HG03060 (cell line): ENCODE results near the gene TFF3.

Experiments used
- ATAC-seq: cut with Tn5 transposase; IDR thresholded peaks from one replicate; pipeline ENCODE4 v1.9.1; 2021; ENCODE audit warnings: low read depth, moderate number of reproducible peaks; ENCODE audit not compliant: unreplicated experiment

TFF3 gene

DNA sequence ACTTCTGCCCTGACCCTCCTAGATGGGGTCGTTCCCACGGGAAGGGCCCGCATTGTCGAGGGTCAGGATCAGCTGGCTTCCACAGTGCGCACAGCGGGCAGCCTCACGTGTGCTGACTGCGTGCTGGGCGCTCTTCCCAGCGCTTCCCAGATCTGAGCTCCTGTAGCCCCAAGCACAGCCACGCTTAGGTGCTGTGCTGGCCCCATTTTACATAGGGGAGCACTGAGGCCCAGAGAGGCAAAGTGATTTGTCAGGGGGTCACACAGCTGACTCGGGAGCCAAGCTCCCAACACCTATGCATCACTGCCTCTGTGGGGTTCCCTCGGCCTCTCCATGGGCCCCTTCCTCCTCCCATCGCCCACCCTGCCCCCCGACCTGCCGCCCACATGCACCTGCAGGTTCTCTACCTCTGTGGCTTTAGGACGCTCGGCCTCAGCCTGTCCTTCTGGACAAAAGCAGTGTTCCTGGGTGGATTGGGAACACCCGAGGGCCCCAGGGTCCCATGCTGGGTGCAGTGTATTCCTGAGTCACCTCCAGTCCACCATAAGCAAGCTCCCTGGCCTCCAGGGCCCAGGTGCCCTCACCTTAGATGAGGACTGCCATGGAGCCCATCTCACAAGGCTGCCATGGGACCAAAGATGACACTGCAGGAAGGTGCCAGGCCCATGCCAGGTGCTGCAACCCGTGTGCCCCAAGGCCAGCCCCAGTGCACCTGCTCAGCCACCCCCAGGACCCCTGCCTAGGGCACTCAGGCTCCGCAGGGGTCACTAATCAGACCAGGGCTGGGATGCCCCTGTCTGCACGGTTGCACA is 23.3 kb downstream of the TFF3 start:
- ATAC-seq = no peak

DNA sequence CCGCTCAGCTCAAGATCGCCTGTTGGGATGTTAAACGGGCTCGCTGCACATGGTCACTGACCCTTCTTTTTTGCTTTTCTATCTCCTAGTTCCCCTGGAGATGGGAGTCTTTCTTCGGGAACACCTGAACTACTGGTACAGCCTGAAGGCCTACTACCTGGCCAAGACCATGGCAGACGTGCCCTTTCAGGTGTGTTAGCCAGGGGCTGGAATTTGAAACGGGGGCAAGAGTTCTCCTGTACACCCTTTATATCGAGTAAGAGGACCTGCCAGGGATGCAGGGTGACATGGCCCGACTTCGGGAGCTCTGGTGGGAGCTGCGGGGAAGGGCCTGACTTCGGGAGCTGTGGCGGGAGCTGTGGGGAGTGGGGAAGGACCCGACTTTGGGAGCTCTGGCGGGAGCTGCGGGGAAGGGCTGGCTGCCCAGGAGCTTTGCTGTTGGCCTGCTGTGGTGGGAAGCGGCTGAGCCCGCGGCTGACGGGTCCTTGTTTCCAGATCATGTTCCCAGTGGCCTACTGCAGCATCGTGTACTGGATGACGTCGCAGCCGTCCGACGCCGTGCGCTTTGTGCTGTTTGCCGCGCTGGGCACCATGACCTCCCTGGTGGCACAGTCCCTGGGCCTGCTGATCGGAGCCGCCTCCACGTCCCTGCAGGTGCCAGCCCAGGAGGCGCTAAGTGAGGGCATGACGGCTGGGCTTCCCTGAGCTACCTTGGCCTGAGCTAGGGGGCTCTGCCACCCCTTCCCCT is 24.0 kb downstream of the TFF3 start:
- no peak for ATAC-seq

DNA sequence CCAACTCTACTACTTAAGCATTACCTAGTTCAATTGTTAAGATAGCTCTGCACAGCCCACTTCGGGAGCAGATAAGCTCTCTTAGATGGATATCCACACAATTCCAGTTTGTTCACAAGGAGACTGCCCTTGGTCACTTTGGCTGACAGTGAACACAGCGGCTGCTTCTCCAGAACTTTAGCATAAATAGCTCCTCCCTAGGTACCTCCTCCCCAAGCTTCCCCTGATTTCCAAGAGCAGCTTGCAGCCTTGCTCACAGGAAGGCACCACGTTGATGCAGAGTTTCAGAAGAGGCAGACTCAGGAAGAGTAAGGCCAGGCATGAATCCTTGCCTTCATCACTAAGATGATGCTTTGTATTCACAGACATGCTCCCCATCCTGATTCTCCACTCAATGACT is 24.7 kb downstream of the TFF3 start:
- no peak for ATAC-seq

DNA sequence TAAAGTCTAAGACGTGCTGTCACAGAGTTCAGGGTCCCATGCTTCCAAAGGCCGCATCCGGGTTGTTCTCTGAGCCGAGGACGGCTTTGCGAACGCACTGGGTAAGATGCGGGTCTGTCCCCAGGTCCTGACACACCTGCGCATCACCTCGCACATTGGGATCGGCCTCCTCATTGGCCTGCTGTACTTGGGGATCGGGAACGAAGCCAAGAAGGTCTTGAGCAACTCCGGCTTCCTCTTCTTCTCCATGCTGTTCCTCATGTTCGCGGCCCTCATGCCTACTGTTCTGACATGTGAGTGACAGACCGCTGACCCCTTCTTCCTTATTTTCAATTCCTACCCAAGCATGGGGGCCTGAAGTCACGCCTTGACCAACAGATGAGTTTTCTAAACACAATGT is 25.3 kb downstream of the TFF3 start:
- ATAC-seq = no peak

DNA sequence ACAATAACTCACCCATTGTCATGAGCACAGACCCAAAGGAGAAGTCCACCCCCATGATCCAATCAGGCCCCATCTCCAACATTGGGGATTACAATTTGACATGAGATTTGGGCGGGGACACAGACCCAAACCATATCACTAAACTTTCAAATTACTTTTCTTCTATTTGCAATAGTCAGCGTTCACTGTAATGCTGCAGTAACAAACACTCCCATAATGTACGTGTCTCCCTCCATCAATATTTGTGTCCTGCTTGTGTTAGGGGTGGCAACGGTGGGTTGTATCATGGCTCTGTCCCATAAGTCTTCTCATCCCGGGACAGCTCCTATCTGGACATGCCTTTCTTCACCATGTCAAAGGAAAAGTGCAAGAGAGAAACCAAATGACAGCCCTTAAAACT is 26.2 kb downstream of the TFF3 start:
- ATAC-seq = no peak

DNA sequence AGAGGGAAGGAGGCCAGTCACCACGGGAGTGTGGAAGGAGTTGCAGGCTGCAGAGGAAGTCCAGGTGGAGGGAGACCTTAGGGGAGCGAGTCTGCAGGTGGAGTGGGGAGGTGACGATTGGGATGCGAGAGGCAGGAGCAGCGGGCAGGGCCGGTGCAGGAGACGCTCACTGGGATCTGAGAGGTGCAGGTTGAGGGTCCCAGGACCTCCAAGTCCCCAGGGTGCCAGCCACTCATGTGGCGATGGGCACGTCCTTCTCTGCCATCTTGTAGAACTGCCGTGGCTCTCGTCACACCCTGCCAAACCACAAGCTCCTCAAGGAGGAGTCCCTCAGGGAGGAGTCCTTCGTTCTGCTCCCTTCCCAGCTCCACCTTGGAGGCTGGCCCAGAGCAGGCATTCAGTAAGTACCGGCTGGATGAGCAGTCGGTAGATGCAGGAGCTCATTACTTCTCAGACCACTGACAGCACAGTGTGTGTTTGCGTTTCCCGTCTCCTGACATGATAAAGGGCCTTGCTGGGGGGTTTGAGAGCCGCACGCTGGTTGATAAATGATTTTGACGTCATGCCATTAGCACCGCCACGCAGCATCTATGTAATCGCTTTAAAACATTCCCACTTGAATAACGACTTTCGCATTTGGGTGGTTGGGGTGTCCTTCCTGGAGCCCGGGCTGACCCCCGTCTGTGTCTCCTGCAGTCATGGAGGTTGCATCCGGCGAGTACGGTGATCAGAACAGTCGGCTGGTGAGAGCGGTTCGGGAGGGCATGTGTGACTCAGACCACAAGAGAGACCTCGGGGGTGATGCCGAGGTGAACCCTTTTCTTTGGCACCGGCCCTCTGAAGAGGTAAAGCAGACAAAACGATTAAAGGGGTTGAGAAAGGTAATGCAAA is 27.8 kb downstream of the TFF3 start:
- no peak for ATAC-seq

DNA sequence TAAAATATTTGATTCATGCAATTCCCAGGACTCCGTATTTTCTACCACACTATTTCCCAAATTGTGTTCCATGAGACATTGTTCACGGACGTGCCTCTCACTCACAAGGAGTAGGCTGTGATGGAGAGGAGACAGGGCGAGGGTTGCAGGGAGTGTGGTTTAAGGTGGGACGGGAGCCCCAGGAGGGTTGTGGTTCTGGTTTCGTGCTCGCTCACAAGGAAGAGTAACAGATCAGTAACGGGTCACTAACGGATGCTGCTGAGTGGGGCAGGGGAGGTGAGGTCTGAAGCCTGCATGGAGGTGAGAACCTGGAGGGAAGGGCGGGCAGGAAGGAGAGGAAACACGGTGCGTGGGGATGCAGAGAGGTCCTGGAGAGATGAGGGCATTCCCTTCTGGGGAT is 28.8 kb downstream of the TFF3 start:
- no peak for ATAC-seq

DNA sequence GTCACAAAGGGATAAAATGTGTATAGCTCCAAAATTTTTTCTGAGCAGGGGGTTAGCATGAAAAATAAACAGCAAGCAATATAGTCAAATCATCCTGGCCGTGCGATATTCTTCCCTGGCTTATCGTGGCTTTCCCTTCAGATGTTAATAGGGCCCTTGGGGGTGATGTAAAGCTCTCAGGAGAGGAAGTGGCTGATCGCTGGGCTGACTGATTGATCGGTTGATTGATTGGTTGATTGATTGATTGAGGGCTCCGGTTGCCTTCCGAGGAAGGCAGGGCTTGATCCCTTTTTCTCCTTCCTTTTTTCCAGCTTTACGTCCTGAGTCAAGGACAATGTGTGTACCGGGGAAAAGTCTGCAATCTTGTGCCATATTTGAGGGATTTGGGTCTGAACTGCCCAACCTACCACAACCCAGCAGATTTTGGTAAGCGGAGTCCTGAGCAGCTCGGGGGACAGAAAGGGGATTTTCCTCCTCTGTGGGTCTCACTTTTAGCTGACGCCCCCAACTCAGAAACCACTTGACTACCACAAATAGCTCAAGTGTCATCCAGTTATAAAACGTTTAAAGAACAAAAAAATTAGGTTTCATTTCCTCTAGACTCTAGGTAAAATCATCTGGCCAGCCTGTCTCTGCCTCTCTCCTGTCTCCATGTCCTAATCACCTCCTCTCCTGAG is 29.5 kb downstream of the TFF3 start:
- no peak for ATAC-seq

DNA sequence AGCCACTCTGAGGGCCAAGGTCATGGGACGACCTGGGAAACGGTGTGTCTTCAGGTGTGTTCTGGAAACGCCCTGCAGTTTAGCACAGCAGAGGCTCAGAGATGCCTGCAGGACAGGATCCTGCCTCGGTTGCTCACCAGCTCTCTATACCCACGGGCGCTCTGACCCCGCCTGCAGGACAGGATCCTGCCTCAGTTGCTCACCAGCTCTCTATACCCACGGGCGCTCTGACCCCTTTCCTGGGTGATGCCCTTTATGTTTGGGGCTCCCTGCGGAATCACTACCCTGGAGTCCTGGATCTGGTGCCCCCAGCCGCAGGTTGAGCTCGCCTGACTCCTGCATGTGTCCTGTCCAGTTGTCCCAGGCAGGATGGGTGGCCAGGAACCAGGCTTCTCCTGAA is 32.5 kb downstream of the TFF3 start:
- ATAC-seq = no peak

DNA sequence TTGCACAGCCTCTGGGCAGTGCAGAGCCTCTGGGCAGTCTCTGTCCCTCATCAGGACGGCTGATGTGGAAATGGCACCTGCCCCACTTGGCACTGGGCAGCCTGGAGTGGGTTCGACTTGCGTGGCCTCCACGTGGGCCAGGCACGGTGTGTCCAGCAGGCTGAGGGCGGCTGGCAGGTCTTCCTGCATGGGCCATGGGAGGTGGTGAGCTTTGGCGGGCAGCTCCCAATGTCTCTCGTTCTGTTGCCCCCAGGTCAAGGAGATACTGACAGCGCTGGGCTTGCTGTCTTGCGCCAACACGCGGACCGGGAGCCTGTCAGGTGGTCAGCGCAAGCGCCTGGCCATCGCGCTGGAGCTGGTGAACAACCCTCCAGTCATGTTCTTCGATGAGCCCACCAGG is 33.2 kb downstream of the TFF3 start:
- no peak for ATAC-seq

DNA sequence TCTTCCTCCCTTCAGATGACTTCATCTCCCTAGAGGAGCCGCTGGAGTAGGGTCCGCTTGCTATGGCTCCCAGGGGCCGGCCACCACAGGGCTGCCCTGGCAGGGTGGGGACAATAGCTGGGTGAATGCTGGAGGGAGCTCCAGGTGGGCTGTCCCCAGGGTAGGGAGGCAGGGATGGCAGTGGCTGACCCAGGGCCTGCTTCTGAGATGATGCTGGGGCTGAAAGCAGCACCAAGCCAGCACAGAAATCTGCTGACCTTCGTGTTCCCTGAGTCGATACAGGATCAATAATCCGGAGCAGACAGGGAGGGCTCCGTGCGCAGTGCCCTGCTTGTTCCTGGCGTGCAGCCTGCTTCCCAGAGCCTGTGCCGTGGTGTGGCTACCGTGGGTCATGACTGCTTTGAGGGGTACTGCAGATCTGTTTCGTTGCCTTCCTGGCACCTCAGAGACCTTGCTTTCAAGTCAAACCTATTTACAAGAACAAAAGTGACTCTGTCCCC is 34.0 kb downstream of the TFF3 start:
- ATAC-seq = no peak

DNA sequence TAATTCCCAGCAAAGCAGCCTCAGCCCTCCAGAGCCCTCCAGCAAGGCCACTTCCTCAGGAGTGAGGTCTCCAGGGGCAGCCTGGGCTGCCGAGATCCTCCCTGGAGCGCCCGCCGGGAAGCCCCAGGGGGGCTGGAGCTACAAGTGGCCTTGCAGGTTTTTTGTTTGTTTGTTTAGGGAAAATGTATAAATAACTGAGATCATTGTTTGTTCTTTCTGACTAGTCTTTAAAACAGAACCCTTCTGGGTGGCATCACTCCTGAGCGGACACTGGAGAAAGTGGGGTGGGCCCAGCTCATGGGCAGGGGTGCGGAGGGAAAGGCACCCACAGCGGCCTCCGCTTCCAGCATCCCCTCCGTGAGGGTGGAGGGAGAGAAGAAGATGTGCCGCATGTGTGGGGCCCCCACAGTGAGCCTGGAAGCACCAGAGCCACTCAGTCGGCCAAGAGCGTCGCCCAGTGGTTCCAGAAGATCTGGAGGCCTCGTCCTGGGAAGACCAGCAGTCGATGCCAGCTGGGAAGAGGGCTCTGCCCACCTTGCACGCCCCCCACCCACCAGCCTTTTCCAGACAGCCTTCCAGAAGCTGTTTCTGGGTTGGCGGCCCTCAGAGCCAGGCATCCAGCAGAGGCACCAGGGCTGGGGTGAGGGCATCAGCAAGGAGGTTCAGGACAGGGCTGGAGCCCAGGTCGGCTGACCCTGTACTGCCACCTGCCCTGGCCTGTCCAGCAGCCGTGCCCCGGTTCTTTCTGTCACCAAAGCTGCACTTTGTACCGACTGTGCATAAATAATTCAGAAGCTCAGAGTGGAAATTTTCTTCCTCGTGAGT is 34.6 kb downstream of the TFF3 start:
- ATAC-seq = no peak

DNA sequence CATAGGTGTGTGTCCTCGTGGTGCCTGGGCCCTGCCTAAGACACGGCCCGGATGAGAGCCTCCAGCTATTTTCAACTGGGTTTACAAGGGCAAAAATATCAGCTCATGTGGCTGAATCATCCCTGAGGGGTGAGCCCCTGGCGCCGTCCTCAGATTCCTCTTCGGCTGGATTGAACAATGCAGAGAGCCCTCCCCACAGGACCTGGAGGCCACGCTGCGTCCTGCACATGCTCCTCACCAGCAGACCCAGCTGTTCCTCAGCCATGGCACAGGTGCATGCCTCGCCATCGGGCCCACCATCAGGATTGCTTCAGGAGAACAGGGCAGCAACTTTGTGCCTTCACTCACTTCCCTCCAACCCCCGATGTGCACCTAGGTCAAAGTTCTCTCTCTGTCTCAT is 35.3 kb downstream of the TFF3 start:
- ATAC-seq = no peak

DNA sequence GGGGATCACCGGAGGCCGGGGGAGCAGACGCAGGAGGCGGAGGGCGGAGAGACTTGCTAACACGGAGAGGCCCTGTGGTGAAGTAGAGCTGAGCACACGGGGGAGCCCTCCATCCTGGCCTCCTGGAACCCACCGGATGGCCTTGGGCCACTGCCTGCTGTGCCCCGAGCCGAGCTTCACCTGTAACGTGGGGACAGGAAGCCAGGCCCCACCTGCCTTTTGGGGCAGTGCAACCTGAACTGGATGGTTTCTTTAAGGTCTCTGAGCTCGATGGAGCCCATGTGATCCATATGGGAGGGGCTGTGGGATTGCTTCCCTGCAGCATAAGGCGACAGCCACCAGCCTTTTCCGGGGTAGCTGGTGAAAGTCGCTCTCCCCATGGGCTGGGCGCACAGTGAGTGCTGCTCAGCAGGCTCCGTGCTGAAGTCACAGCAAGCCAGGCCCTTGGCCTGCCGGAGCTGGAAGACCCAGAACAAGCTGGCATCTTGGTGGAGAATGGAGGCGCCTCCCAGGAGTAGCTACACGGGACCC is 35.8 kb downstream of the TFF3 start:
- ATAC-seq = no peak

DNA sequence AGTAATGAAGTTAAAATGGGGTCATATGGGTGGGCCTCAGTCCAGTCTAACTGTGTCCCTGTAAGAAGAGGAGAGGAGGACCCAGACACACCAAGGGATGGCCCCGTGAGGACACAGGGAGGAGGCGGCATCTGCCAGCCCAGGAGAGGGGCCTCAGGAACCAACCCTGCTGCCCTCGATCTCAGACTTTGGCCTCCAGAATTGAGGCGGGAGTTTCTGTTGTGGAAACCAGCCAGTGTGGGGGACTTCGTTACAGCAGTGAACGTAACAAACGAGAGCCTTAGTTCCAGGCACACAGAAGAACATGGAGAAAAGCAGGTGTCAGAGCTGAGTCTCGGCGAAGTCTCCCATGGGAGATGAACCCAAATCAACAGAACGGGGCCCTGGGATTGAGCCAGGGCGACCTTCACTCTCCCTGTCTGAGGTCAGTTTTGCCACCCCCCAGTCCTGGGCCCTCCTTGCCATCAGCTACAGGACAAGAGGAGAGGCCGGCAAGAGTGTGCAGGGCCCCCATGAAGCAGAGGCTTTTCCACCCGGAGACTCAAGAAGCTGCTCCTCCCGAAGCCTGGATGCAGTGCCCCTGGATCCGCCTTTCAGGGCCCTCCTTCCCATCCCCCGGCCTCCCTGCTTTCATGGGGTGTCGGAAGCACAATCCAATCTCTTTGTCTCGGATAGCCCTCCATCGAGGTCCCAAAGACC is 36.6 kb downstream of the TFF3 start:
- ATAC-seq = no peak

DNA sequence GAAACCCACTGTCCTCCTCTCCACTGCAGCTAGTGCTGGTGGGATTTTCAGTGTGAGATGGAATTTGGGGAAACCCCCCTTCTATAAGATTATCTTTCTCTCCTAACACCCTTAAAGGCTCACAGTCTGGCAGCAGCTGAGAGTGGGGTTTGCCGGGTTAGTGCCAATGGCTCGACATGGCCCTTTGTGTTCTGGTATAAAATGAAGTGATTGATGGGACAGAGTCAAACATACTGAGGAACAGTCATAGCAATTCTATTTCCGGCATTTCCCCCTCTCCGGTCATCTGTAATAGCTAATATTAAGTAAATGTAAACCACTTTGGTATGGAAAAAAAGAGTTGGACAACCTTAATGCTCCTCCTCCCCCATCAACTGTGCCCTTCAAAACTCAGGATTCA is 37.6 kb downstream of the TFF3 start:
- no peak for ATAC-seq

DNA sequence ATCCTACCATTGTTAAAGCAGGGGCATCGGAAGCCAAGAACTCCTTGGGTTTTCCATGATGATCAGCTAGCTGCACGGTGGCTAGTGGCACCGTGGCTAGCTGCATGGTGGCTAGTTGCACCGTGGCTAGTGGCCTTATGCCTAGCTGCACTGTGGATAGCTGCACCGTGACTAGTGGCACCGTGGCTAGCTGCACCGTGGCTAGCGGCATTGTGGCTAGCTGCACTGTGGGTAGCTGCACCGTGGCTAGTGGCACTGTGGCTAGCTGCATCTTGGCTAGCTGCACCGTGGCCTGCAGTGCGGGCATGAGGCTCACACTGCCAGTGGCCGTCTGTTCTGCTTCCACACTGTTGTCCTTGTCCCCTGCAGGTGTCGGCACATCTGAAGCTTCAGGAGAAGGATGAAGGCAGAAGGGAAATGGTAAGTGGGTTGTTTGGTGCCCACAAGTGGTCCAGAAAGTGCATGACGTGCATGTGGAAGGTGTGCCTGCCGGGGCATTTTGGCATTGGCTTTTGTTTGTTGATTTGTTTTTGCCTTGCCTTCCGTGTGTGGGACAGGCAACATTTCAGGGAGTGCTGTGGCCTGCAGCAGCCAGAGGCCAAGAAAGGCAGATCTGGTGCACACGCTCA is 38.6 kb downstream of the TFF3 start:
- no peak for ATAC-seq

DNA sequence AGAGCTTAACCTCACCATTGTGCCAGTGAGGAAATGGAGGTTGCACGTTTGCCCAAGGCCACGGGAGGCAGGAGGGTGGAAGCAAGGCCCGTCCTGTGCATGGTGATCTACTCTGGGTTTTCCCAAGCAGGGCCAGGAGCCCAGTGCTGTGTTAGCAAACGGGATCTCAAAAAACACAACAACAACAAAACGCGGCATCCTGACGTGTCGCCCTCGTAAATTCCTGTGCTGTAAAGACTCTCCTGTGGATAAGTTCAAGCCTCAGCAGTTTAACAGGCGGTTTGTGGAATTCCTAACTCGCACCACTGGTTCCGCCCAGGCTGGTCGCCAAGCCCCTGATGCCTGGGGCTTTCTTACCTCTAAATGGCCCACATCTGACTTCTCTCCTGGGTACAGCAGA is 39.1 kb downstream of the TFF3 start:
- no peak for ATAC-seq
